K562 (cell line): ENCODE measurements around the gene TSPAN18.

Experiments used
- ATF3 ChIP-seq, 2 experiments: fragments of 450-650 bp in 1 of 2; sonication (generic) in 1 of 2; formaldehyde crosslinking in 1 of 2; IDR thresholded peaks in 1 of 2; conservative IDR thresholded peaks in 1 of 2; 2 replicates each; pipeline versions ENCODE4 v1.6.1 to v1.8.1; 2016 to 2023; ENCODE audit warnings: mild to moderate bottlenecking in 2 of 2, moderate library complexity in 2 of 2, inconsistent platforms in 1 of 2, missing genetic modification reagents in 1 of 2
- CREB3L1 ChIP-seq: fragments of 450-650 bp; IDR thresholded peaks from 2 replicates; pipeline ENCODE4 v1.6.1; 2014; ENCODE audit warnings: low read depth, mild to moderate bottlenecking, moderate library complexity, borderline replicate concordance
- CTCF ChIP-seq, 3 experiments: IDR thresholded peaks in 2 of 3; conservative IDR thresholded peaks in 1 of 3; 2 replicates each; pipeline ENCODE4 v1.5.1; 2011 to 2012; ENCODE audit warnings: low read length in 3 of 3, mild to moderate bottlenecking in 3 of 3, control low read depth in 2 of 3, improper control_type of control experiment in 1 of 3, inconsistent platforms in 1 of 3, low read depth in 1 of 3, mixed read lengths in 1 of 3, moderate library complexity in 1 of 3; ENCODE audit not compliant: insufficient read depth in 2 of 3
- ILK ChIP-seq: fragments of 450-650 bp; IDR thresholded peaks from 2 replicates; pipeline ENCODE4 v1.6.1; 2016; ENCODE audit warnings: missing genetic modification characterization, low read depth, mild to moderate bottlenecking, missing compliant biosample characterization, moderate library complexity, borderline replicate concordance
- MTF1 ChIP-seq: fragments of 250-450 bp; sonication (Bioruptor Pico); IDR thresholded peaks from 2 replicates; pipeline ENCODE4 v1.9.0; 2021; ENCODE audit warnings: moderate library complexity, mild to moderate bottlenecking, inconsistent platforms, borderline replicate concordance
- SAP30 ChIP-seq: fragments of 200-600 bp; sonication (generic); IDR thresholded peaks from 2 replicates; pipeline ENCODE4 v1.6.1; 2012; ENCODE audit warnings: borderline replicate concordance, low read depth, mild to moderate bottlenecking, moderate library complexity, low read length, control low read depth, inconsistent platforms; ENCODE audit not compliant: insufficient read depth, poor library complexity, severe bottlenecking
- ZHX1 ChIP-seq: fragments of 150-350 bp; conservative IDR thresholded peaks from 2 replicates; pipeline ENCODE4 v1.6.1; 2014; ENCODE audit warnings: low read length
- ZNF184 ChIP-seq: sonication (generic); formaldehyde crosslinking; IDR thresholded peaks from 2 replicates; pipeline ENCODE4 v1.5.0; 2020; ENCODE audit warnings: missing genetic modification reagents

GRCh38 chr11:44875037-44875436 is 148.3 kb downstream of the TSPAN18 start:
- TF ChIP-seq CREB3L1, result no peak
- TF ChIP-seq ZNF184 (CRISPR knock-in tag), result no peak
- TF ChIP-seq ATF3 (IDR thresholded peaks at IDR 0.05), result no peak
- no peak for TF ChIP-seq ATF3 (CRISPR knock-in tag; conservative IDR thresholded peaks at IDR 0.05)
- no peak for TF ChIP-seq MTF1
- TF ChIP-seq ILK (tag), result no peak
- TF ChIP-seq ZHX1, result no peak
- no peak for TF ChIP-seq SAP30
- no peak for TF ChIP-seq CTCF (IDR thresholded peaks at IDR 0.05 in 2 of 3, conservative IDR thresholded peaks at IDR 0.05 in 1 of 3; ENCODE audit: insufficient read depth in 2 of 3, low read depth in 1 of 3, low read length in 3 of 3)
